ENCODE data around the gene PCNX2. TPM values are rescaled to one million over a fixed set of nuclear protein-coding genes. Genes with fewer than 3 reads are reported as not detected.

The PCNX2 gene
- total RNA-seq, 4 donors from 2014 or later, result 12.1 to 35.1 (median 15.8) TPM

GRCh38 chr1:233094691-233095090 lies 200.8 kb downstream of the PCNX2 start:
- WGBS, 2 donors, result 91 to 100% methylated on average over 1 of the region's 1 CpG
- no peaks in the 10 kb centered on the region for H3K4me1 ChIP-seq
- intact Hi-C loops (cut with DNase I), result no loop called here
- no peak for DNase-seq
- H3K27ac ChIP-seq, result no peak overlapping the region
- TF ChIP-seq POLR2A (IDR thresholded peaks at IDR 0.05) (no peak), CTCF (IDR thresholded peaks at IDR 0.05) (no peak)
- no peaks in the 10 kb centered on the region for H3K9me3 ChIP-seq
- H3K36me3 ChIP-seq, result no peaks in the 10 kb centered on the region
- H3K4me3 ChIP-seq (replicated peaks in 1 of 3), result no peak overlapping the region
- H3K27me3 ChIP-seq, result no peaks in the 10 kb centered on the region

- WGBS, 2 donors, result 82 to 85% methylated on average over 2 of the region's 2 CpGs
- Histone ChIP-seq H3K9me3 (no peaks in the 10 kb centered on the region), H3K36me3 (no peaks in the 10 kb centered on the region), H3K4me1 (no peaks in the 10 kb centered on the region), H3K4me3 (replicated peaks in 1 of 3) (no peak overlapping the region), H3K27me3 (no peaks in the 10 kb centered on the region), H3K27ac (no peak overlapping the region)
- intact Hi-C loops (cut with DNase I), result no loop called here
- no peak for DNase-seq
- no peak for TF ChIP-seq CTCF (IDR thresholded peaks at IDR 0.05)
- TF ChIP-seq POLR2A (IDR thresholded peaks at IDR 0.05), result no peak
Measured at GRCh38 chr1:233094269-233094668, 201.3 kb downstream of the PCNX2 start.

GRCh38 chr1:233090746-233091494 lies 204.6 kb downstream of the PCNX2 start:
- H3K36me3 ChIP-seq, result no peaks in the 10 kb centered on the region
- TF ChIP-seq POLR2A (IDR thresholded peaks at IDR 0.05) (no peak), CTCF (IDR thresholded peaks at IDR 0.05) (no peak)
- no peaks in the 10 kb centered on the region for H3K27me3 ChIP-seq
- WGBS, 2 donors, result 86 to 91% methylated on average over 7 of the region's 7 CpGs
- no peak overlapping the region for H3K27ac ChIP-seq
- no peaks in the 10 kb centered on the region for H3K4me1 ChIP-seq
- H3K9me3 ChIP-seq, result no peaks in the 10 kb centered on the region
- DNase-seq, result no peak
- intact Hi-C loops (cut with DNase I), result no loop called here
- no peak overlapping the region for H3K4me3 ChIP-seq (replicated peaks in 1 of 3)

- TF ChIP-seq CTCF (IDR thresholded peaks at IDR 0.05) (no peak), POLR2A (IDR thresholded peaks at IDR 0.05) (no peak)
- no peaks in the 10 kb centered on the region for H3K36me3 ChIP-seq
- no peaks in the 10 kb centered on the region for H3K9me3 ChIP-seq
- WGBS, 2 donors, result 95 to 97% methylated on average over 3 of the region's 3 CpGs
- intact Hi-C loops (cut with DNase I), result no loop called here
- DNase-seq, result no peak
- no peaks in the 10 kb centered on the region for H3K27me3 ChIP-seq
- no peaks in the 10 kb centered on the region for H3K4me1 ChIP-seq
- no peak overlapping the region for H3K4me3 ChIP-seq (replicated peaks in 1 of 3)
- no peak overlapping the region for H3K27ac ChIP-seq
Measured at GRCh38 chr1:233089251-233089650, 206.3 kb downstream of the PCNX2 start.

GRCh38 chr1:233088613-233089012 lies 206.9 kb downstream of the PCNX2 start:
- TF ChIP-seq CTCF (IDR thresholded peaks at IDR 0.05) (no peak), POLR2A (IDR thresholded peaks at IDR 0.05) (no peak)
- no peaks in the 10 kb centered on the region for H3K4me1 ChIP-seq
- no peaks in the 10 kb centered on the region for H3K27me3 ChIP-seq
- no peak for DNase-seq
- 90 to 94% methylated on average over 6 of the region's 6 CpGs for WGBS, 2 donors
- no peak overlapping the region for H3K4me3 ChIP-seq (replicated peaks in 1 of 3)
- intact Hi-C loops (cut with DNase I), result no loop called here
- no peaks in the 10 kb centered on the region for H3K9me3 ChIP-seq
- no peaks in the 10 kb centered on the region for H3K36me3 ChIP-seq
- H3K27ac ChIP-seq, result no peak overlapping the region
